PC-3 (cell line): ENCODE data around the gene SRRM1.

Experiments
- EZH2 ChIP-seq: fragments of 300-600 bp; sonication (generic); IDR thresholded peaks from one replicate; pipeline ENCODE4 v1.6.1; 2017; ENCODE audit warnings: antibody characterized with exemption, mild to moderate bottlenecking, low read length; ENCODE audit not compliant: unreplicated experiment
- EZH2phosphoT487 ChIP-seq: fragments of 300-600 bp; sonication (generic); IDR thresholded peaks from 2 replicates; pipeline ENCODE4 v1.6.1; 2018; ENCODE audit warnings: mild to moderate bottlenecking, antibody characterized with exemption, low read length, borderline replicate concordance
- TF ChIP-seq, protein P1 (sequence below): fragments of 300-600 bp; sonication (generic); conservative IDR thresholded peaks from 2 replicates; pipeline ENCODE4 v1.5.1; 2017; ENCODE audit warnings: antibody characterized with exemption, low read depth, mild to moderate bottlenecking, low read length

DNA sequence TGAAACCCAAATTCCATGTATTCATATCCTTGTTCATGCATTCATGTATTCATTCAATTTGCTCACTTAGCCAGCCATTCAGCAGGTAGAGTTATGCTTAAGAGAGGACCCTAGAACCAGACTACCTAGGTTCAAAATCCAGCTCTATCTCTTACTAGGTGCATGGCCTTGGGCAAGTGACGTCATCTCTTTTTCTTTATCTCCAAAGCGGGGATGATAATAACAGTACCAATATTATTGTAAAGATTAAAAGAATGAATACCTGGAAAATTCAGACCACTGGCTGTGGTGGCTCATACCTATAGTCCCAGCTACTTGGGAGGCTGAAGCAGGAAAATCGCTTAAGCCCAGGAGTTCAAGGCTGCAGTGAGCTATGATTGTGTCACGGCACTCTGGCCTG is 68.2 kb downstream of the SRRM1 start:
- TF ChIP-seq, protein P1, sequence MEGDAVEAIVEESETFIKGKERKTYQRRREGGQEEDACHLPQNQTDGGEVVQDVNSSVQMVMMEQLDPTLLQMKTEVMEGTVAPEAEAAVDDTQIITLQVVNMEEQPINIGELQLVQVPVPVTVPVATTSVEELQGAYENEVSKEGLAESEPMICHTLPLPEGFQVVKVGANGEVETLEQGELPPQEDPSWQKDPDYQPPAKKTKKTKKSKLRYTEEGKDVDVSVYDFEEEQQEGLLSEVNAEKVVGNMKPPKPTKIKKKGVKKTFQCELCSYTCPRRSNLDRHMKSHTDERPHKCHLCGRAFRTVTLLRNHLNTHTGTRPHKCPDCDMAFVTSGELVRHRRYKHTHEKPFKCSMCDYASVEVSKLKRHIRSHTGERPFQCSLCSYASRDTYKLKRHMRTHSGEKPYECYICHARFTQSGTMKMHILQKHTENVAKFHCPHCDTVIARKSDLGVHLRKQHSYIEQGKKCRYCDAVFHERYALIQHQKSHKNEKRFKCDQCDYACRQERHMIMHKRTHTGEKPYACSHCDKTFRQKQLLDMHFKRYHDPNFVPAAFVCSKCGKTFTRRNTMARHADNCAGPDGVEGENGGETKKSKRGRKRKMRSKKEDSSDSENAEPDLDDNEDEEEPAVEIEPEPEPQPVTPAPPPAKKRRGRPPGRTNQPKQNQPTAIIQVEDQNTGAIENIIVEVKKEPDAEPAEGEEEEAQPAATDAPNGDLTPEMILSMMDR: no peak
- TF ChIP-seq EZH2: no peak
- TF ChIP-seq EZH2phosphoT487: no peak
